HG02970 (cell line): Measurements from ENCODE around the gene P2RY2.
"Not testable (repeated sequence)": the region's sequence is repeated elsewhere in the genome, so short reads cannot be mapped to it uniquely, and the experiment has no call there.

Experiments
- ATAC-seq: cut with Tn5 transposase; IDR thresholded peaks from one replicate; pipeline ENCODE4 v1.9.1; 2021; ENCODE audit warnings: mild to moderate bottlenecking, moderate library complexity, moderate number of reproducible peaks; ENCODE audit not compliant: unreplicated experiment, low FRiP score

Gene P2RY2

DNA sequence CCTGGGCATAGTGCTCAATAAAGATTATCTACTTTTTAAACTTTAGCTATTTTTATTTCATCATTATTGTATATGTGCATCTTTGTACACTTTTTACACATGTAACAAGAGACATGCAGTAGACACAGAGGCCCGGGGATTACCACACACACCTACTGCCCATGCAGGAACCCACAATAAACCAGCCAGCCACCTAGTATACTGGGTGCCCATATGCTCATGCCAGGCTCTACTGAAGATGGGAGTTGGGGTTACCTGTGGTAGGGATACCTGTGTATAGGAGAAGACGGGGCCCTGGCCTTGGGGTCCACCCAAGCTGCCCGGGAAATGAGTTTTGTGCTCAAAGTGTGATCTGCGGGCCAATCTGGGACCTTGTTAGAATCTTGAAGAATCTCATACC, 31.2 kb upstream of the P2RY2 start:
- ATAC-seq = no peak

- no peak for ATAC-seq
Observed at GRCh38 chr11:73187854-73188253, 30.2 kb upstream of the P2RY2 start.

DNA sequence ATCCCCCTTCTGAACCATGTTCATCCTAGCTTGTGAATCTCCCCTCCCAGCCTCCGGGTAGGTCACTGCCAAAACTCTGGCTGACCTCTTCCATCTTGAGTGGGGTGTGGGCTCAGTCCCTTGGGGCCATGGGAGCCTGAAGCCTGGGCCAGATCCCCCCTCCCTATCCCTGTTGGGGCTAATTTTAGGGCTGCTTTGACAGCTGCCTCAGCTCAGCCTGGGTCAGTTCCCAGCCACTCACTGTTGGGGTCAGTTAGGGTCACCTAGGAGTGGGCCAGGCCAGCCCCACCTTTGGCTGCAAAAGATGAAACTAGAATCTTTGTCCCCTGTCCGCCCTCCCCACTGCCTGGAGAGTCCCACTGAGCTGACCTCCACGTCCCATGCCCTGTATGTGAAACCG, 29.8 kb upstream of the P2RY2 start:
- no peak for ATAC-seq

- no peak for ATAC-seq
Observed at GRCh38 chr11:73189315-73189714, 28.8 kb upstream of the P2RY2 start.

DNA sequence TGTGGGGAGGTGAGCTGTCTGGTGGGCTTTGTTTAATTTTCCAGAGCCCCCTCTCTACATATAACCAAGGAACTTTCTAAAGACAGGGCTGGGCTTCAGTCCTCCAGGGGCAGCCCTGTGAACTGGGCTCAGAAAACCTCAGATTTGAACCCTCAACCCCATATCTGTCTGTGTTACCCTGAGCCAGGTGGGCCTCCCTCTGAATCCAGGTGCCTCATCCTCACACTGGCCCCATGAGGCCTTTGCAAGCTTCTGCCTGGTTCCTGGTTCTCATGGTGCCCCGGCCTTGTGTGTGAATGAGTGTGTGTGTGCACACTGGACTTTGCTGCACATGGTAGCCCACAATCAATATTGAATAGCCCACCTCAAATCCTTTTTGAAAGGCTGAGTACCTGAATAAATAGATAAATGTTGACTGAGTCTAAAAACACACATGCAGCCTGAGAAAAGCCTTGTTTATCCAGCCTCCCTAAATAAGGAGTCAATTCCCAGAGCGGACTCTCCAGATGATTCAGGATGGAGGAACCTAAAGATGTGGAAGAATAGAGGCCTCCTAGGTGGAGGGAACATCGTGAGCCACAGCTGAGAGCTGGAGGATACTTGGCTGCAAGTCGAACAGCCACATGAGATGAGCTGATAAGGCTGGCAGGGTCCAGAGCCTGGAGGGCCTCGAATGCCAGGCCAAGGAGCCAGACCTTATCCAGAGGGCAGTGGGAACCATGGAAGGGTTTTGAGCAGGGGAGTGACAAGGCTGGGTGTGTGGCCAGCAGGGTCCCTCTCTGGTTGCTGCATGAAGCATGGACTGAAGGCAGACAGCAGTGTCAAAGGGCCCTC, 28.1 kb upstream of the P2RY2 start:
- ATAC-seq = no peak

DNA sequence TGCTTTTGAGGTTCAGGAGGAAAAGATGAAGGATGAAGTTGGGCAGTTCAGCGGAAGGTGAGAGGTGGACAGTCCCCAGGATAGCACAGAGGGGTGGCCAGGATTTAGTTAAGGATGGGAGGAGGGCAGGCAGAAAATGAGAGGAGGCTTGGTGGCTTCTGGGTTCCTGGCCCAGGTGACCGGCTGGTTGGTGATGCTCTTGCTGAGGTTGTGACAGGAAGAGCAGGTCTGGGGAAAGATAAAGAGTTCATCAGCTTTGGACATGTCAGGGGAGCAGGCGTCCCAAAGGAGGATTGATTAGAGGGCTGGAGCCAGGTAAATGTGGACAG, 27.6 kb upstream of the P2RY2 start:
- ATAC-seq = no peak

DNA sequence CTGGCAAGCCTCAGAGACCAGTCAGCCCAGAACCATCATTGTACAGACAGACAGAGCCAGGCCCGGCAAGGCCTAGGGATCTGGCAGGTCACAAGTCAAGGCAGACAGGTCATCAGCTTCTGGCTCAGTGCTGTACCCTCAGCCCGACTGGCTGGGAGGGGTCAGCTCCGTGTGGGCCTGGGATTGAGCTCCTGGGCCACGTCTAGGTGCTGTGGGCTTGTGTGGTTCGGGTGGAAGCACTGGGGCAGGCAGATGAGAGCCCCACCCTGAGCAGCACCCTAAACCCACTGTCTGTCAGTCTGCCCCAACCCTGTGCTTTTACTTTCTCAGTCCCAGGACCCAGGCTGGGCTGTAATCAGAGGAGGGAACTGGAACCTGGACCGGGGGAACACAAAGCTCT, 26.9 kb upstream of the P2RY2 start:
- ATAC-seq = no peak

GRCh38 chr11:73192272-73192671, 25.8 kb upstream of the P2RY2 start:
- no peak for ATAC-seq

GRCh38 chr11:73193251-73194033, 24.6 kb upstream of the P2RY2 start:
- no peak for ATAC-seq

- ATAC-seq = no peak
Observed at GRCh38 chr11:73194034-73194507, 24.0 kb upstream of the P2RY2 start.

- no peak for ATAC-seq
Observed at GRCh38 chr11:73194593-73194992, 23.5 kb upstream of the P2RY2 start.

- ATAC-seq = no peak
Observed at GRCh38 chr11:73195191-73196007, 22.7 kb upstream of the P2RY2 start.

DNA sequence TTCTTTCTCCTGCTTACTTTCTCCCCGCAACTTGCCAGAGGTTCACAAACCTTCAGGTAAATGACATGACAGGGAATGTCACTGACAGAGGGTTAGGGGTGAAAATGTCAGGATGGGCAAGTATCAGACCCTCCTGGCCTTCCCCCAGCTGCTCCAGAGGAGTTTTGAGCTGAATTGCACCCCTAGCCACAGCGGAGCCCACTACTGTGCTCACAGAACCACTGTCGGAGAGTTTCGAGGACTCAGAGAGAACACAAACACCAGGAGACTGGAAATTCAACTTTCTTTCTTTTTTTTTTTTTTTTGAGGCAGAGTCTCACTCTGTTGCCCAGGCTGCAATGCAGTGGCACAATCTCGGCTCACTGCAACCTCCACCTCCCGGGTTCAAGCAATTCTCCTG, 21.5 kb upstream of the P2RY2 start:
- no peak for ATAC-seq

DNA sequence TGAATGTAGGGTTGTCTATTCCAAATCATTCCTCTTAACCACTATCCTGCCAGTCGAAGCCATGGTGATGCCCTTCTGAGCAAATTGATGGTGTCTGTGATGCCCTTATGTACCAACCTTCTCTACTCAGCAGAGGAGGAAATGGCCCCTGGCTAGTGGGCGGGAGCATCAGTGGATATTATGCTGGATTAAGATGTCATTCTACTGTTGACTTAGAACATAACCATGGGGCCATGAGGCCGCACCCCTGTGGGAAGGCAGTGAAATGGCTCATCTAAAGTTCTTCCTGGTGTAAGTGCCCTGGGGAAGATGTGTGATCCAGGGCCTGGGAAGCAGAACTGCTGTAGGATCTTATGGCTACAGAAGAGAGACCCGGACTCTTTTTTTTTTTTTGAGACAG, 20.7 kb upstream of the P2RY2 start:
- ATAC-seq = no peak

DNA sequence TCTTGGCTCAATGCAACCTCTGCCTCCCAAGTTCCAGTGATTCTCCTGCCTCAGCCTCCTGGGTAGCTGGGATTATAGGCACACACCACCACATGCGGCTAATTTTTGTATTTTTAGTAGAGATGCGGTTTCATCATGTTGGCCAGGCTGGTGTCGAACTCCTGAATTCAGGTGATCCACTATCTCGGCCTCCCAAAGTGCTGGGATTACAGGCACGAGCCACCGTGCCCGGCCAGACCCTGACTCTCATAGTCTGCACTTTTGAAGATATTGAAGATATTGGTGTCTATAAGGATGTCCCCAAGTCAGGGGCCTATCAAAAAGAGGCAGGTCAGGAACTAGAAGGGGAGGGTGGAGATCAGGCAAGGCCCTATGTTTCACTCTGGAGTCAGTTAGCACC, 20.3 kb upstream of the P2RY2 start:
- not testable (repeated sequence) for ATAC-seq

DNA sequence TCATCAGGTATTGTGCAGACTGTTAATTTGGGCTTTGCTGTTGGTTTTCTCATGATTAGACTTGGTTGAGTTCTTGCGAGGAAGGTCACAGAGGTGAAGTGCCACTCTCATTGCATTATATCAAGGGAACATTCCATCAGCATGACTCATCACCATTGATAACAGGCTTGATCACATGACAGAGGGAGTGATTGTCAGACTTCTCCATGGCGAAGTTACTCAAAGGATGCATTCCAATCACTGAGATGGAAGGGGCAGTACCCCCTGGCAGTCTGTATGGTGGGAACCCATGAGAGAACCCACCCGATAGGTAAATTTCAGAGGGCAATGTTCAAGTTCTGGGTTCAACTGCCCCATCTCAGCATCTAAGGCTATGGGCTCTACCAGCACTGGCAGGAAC, 19.4 kb upstream of the P2RY2 start:
- no peak for ATAC-seq

DNA sequence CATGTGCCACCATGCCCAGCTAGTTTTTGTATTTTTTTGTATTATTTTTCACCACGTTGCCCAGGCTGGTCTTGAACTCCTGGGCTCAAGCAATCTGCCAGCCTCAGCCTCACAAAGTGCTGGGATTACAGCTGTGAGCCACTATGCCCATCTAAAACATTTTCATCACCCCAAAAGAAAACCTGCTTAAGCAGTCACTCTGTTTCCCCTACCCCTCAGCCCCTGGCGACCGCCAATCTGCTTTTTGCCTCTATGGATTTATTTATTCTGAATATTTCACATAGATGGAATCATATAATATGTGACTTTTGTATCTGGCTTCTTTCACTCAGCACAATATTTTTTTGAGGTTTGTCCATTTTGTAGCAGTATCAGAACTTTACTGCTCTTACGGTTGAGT, 18.6 kb upstream of the P2RY2 start:
- ATAC-seq = no peak

- no peak for ATAC-seq
Observed at GRCh38 chr11:73200256-73200655, 17.8 kb upstream of the P2RY2 start.

DNA sequence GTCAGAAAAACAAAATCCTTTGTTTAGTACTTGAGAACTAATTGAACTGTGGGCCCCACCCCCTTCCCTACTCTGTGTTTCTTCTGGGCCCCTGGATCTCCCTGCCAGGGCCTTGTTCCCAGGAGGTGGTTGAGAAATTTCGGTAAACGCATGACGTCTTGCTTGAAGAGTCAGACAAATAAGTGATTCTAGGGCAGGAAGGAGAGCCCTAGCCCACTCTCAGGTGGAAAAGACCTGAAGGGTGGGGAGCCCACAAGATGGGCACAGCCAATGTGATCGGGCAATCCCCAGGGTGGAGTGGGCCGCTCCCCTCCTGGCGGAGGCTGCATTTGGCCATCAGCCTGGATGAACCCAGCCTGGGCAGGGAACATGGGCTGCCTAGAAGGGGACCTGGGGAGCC, 16.8 kb upstream of the P2RY2 start:
- ATAC-seq = no peak

DNA sequence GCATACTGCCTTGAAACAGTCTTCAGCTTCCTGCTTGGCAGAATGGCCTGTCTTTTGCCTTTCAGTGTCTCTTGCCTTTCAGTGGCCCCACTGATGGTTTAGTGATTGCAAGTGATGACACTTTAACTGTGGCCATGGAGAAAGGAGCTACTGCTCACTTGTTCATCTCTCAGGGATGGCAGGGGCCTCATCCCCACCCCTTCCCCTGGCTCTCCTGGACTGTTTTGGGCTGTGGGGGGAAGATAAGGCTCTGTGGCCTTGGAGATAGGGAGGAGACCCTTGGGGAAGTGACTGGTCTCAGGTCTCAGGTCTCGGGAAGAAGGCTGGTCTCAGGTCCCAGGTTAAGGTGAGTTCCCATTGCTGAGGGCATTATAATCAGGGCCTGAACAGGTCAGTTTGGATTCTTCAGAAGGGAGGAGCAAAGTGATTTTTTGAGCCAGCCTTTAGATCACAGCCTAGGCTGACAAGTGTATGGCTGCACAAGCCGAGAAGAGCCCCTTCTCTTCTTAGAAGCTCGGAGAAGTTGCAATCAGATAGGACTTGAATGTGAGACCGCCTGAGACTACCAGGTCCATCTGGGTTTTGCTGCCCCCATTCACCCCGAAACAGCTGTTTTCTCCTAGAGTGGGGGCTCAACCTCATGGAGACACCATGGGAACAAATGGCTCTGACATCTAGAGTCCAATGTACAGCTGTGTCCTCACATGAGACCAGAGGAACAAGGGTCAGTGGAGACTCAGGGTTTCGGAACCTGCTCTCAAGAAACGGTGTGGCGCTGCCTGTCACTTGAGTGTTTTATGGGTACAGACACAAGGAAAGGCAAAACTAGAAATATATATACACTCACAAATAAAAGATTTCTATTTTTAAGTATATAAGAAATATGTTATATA, 15.9 kb upstream of the P2RY2 start:
- ATAC-seq = no peak
